SU-DHL-6 (cell line): ENCODE data around the gene DSCAML1.

Experiments used
- CTCF ChIP-seq: fragments of 200-600 bp; sonication (generic); IDR thresholded peaks from one replicate; pipeline ENCODE4 v1.5.1; 2017; ENCODE audit warnings: antibody characterized with exemption, mild to moderate bottlenecking, low read length, moderate library complexity; ENCODE audit not compliant: insufficient read depth, poor library complexity, severe bottlenecking
- EZH2phosphoT487 ChIP-seq: fragments of 200-600 bp; sonication (generic), shearing (Covaris generic); conservative IDR thresholded peaks from 2 replicates; pipeline ENCODE4 v1.6.1; 2018; ENCODE audit warnings: mild to moderate bottlenecking, antibody characterized with exemption, low read length, moderate library complexity, mixed read lengths

DNA sequence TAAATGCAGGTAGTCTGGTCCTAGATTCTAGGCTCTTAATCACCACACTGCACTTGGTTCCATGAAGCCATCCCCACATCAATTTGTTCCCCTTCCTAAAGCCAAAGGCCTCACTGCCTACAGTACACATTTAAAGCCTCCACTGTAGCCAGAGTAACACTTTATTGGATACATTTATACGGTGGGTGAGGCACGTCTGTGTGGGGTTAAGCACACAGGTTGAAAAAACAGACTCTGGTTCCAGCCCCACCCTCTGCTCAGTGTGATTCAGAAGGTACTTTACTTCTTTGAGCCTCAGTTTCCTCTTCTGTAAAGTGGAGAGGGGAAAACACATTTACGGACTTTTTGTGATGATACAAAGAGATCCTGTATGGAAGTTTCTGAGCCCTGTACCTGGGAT, 22.5 kb downstream of the DSCAML1 start:
- TF ChIP-seq CTCF (no peak), EZH2phosphoT487 (no peak)
